DOHH2 (cell line): ENCODE measurements around the gene NTPCR.

Experiments used
- CTCF ChIP-seq: fragments of 200-600 bp; sonication (generic); IDR thresholded peaks from one replicate; pipeline ENCODE4 v1.5.1; 2014; ENCODE audit warnings: antibody characterized with exemption, mild to moderate bottlenecking, low read depth, low read length; ENCODE audit not compliant: poor library complexity, severe bottlenecking
- EZH2phosphoT487 ChIP-seq: fragments of 200-600 bp; sonication (generic); IDR thresholded peaks from 2 replicates; pipeline ENCODE4 v1.6.1; 2017; ENCODE audit warnings: borderline replicate concordance, mild to moderate bottlenecking, antibody characterized with exemption, low read length, moderate library complexity, mixed read lengths

GRCh38 chr1:232969799-232970198, 19.4 kb downstream of the NTPCR start:
- TF ChIP-seq CTCF (no peak), EZH2phosphoT487 (no peak)
